ENCODE data around the gene ARHGEF18.
A peak's percentile ranks its signal among the peaks of the same experiment; 100 is the strongest.

The ARHGEF18 gene

GRCh38 chr19:7381073-7381390 lies 32.3 kb downstream of the ARHGEF18 start:
- Histone ChIP-seq H3K4me1 (ENCODE audit: control insufficient read depth in 5 of 5, insufficient read depth in 5 of 5, low read length in 5 of 5) (peaks cover 0 to 10% (median 0%) of the 10 kb centered on the region in 5 donors), H3K9me3 (ENCODE audit: control insufficient read depth in 5 of 5, low read length in 5 of 5) (no peaks in the 10 kb centered on the region), H3K36me3 (ENCODE audit: control insufficient read depth in 5 of 5, insufficient read depth in 5 of 5, low read length in 5 of 5) (peaks cover 0 to 2% (median 0%) of the 10 kb centered on the region in 5 donors), H3K27ac (ENCODE audit: low read depth, low read length) (no peak overlapping the region), H3K9ac (ENCODE audit: low read length in 5 of 5) (no peak overlapping the region), H3K27me3 (ENCODE audit: control insufficient read depth in 5 of 5, insufficient read depth in 4 of 5, low read length in 5 of 5) (no peaks in the 10 kb centered on the region), H3K4me3 (ENCODE audit: low read depth in 1 of 5, low read length in 5 of 5) (no peak overlapping the region)

GRCh38 chr19:7382694-7383093 lies 34.0 kb downstream of the ARHGEF18 start:
- peaks cover 0 to 13% (median 0%) of the 10 kb centered on the region in 5 donors for H3K4me1 ChIP-seq (ENCODE audit: control insufficient read depth in 5 of 5, insufficient read depth in 5 of 5, low read length in 5 of 5)
- H3K4me3 ChIP-seq (ENCODE audit: low read depth in 1 of 5, low read length in 5 of 5) = no peak overlapping the region
- no peaks in the 10 kb centered on the region for H3K9me3 ChIP-seq (ENCODE audit: control insufficient read depth in 5 of 5, low read length in 5 of 5)
- no peaks in the 10 kb centered on the region for H3K27me3 ChIP-seq (ENCODE audit: control insufficient read depth in 5 of 5, insufficient read depth in 4 of 5, low read length in 5 of 5)
- no peak overlapping the region for H3K9ac ChIP-seq (ENCODE audit: low read length in 5 of 5)
- no peak overlapping the region for H3K27ac ChIP-seq (ENCODE audit: low read depth, low read length)
- H3K36me3 ChIP-seq (ENCODE audit: control insufficient read depth in 5 of 5, insufficient read depth in 5 of 5, low read length in 5 of 5) = peaks cover 0 to 7% (median 4%) of the 10 kb centered on the region in 5 donors

GRCh38 chr19:7383284-7383683 lies 34.5 kb downstream of the ARHGEF18 start:
- peaks cover 0 to 7% (median 4%) of the 10 kb centered on the region in 5 donors for H3K36me3 ChIP-seq (ENCODE audit: control insufficient read depth in 5 of 5, insufficient read depth in 5 of 5, low read length in 5 of 5)
- H3K4me3 ChIP-seq (ENCODE audit: low read depth in 1 of 5, low read length in 5 of 5) = no peak overlapping the region
- peaks cover 0 to 13% (median 0%) of the 10 kb centered on the region in 5 donors for H3K4me1 ChIP-seq (ENCODE audit: control insufficient read depth in 5 of 5, insufficient read depth in 5 of 5, low read length in 5 of 5)
- no peaks in the 10 kb centered on the region for H3K9me3 ChIP-seq (ENCODE audit: control insufficient read depth in 5 of 5, low read length in 5 of 5)
- no peak overlapping the region for H3K9ac ChIP-seq (ENCODE audit: low read length in 5 of 5)
- no peaks in the 10 kb centered on the region for H3K27me3 ChIP-seq (ENCODE audit: control insufficient read depth in 5 of 5, insufficient read depth in 4 of 5, low read length in 5 of 5)
- no peak overlapping the region for H3K27ac ChIP-seq (ENCODE audit: low read depth, low read length)

GRCh38 chr19:7385062-7385461 lies 36.3 kb downstream of the ARHGEF18 start:
- Histone ChIP-seq H3K27ac (ENCODE audit: low read depth, low read length) (no peak overlapping the region), H3K4me3 (ENCODE audit: low read depth in 1 of 5, low read length in 5 of 5) (no peak overlapping the region), H3K4me1 (ENCODE audit: control insufficient read depth in 5 of 5, insufficient read depth in 5 of 5, low read length in 5 of 5) (peaks cover 0 to 13% (median 0%) of the 10 kb centered on the region in 5 donors)

GRCh38 chr19:7386308-7386707 lies 37.6 kb downstream of the ARHGEF18 start:
- H3K9me3 ChIP-seq (ENCODE audit: control insufficient read depth in 5 of 5, low read length in 5 of 5) = no peaks in the 10 kb centered on the region
- no peak overlapping the region for H3K27ac ChIP-seq (ENCODE audit: low read depth, low read length)
- no peak overlapping the region for H3K4me3 ChIP-seq (ENCODE audit: low read depth in 1 of 5, low read length in 5 of 5)
- H3K4me1 ChIP-seq (ENCODE audit: control insufficient read depth in 5 of 5, insufficient read depth in 5 of 5, low read length in 5 of 5) = peaks cover 0 to 13% (median 0%) of the 10 kb centered on the region in 5 donors
- no peaks in the 10 kb centered on the region for H3K27me3 ChIP-seq (ENCODE audit: control insufficient read depth in 5 of 5, insufficient read depth in 4 of 5, low read length in 5 of 5)
- peaks cover 0 to 7% (median 4%) of the 10 kb centered on the region in 5 donors for H3K36me3 ChIP-seq (ENCODE audit: control insufficient read depth in 5 of 5, insufficient read depth in 5 of 5, low read length in 5 of 5)
- no peak overlapping the region for H3K9ac ChIP-seq (ENCODE audit: low read length in 5 of 5)

More at GRCh38 chr19:7385062-7385461, 36.3 kb downstream of the ARHGEF18 start:
- H3K27me3 ChIP-seq (ENCODE audit: control insufficient read depth in 5 of 5, insufficient read depth in 4 of 5, low read length in 5 of 5) = no peaks in the 10 kb centered on the region
- no peaks in the 10 kb centered on the region for H3K9me3 ChIP-seq (ENCODE audit: control insufficient read depth in 5 of 5, low read length in 5 of 5)
- peaks cover 0 to 7% (median 4%) of the 10 kb centered on the region in 5 donors for H3K36me3 ChIP-seq (ENCODE audit: control insufficient read depth in 5 of 5, insufficient read depth in 5 of 5, low read length in 5 of 5)
- no peak overlapping the region for H3K9ac ChIP-seq (ENCODE audit: low read length in 5 of 5)

GRCh38 chr19:7386769-7387168 lies 38.0 kb downstream of the ARHGEF18 start:
- no peak overlapping the region for H3K9ac ChIP-seq (ENCODE audit: low read length in 5 of 5)
- H3K27me3 ChIP-seq (ENCODE audit: control insufficient read depth in 5 of 5, insufficient read depth in 4 of 5, low read length in 5 of 5) = no peaks in the 10 kb centered on the region
- H3K9me3 ChIP-seq (ENCODE audit: control insufficient read depth in 5 of 5, low read length in 5 of 5) = no peaks in the 10 kb centered on the region
- no peak overlapping the region for H3K27ac ChIP-seq (ENCODE audit: low read depth, low read length)
- peaks cover 0 to 13% (median 0%) of the 10 kb centered on the region in 5 donors for H3K4me1 ChIP-seq (ENCODE audit: control insufficient read depth in 5 of 5, insufficient read depth in 5 of 5, low read length in 5 of 5)
- no peak overlapping the region for H3K4me3 ChIP-seq (ENCODE audit: low read depth in 1 of 5, low read length in 5 of 5)
- peaks cover 0 to 7% (median 4%) of the 10 kb centered on the region in 5 donors for H3K36me3 ChIP-seq (ENCODE audit: control insufficient read depth in 5 of 5, insufficient read depth in 5 of 5, low read length in 5 of 5)

GRCh38 chr19:7391218-7391670 lies 42.5 kb downstream of the ARHGEF18 start:
- Histone ChIP-seq H3K4me1 (ENCODE audit: control insufficient read depth in 5 of 5, insufficient read depth in 5 of 5, low read length in 5 of 5) (peaks cover 4 to 22% (median 19%) of the 10 kb centered on the region in 5 donors), H3K27ac (ENCODE audit: low read depth, low read length) (no peak overlapping the region)

GRCh38 chr19:7393459-7393858 lies 44.7 kb downstream of the ARHGEF18 start:
- no peak overlapping the region for H3K9ac ChIP-seq (ENCODE audit: low read length in 5 of 5)
- no peaks in the 10 kb centered on the region for H3K27me3 ChIP-seq (ENCODE audit: control insufficient read depth in 5 of 5, insufficient read depth in 4 of 5, low read length in 5 of 5)
- no peak overlapping the region for H3K4me3 ChIP-seq (ENCODE audit: low read depth in 1 of 5, low read length in 5 of 5)
- no peaks in the 10 kb centered on the region for H3K36me3 ChIP-seq (ENCODE audit: control insufficient read depth in 5 of 5, insufficient read depth in 5 of 5, low read length in 5 of 5)
- H3K4me1 ChIP-seq (ENCODE audit: control insufficient read depth in 5 of 5, insufficient read depth in 5 of 5, low read length in 5 of 5) = peaks cover 6 to 27% (median 22%) of the 10 kb centered on the region in 5 donors
- no peak overlapping the region for H3K27ac ChIP-seq (ENCODE audit: low read depth, low read length)
- H3K9me3 ChIP-seq (ENCODE audit: control insufficient read depth in 5 of 5, low read length in 5 of 5) = no peaks in the 10 kb centered on the region

More at GRCh38 chr19:7391218-7391670, 42.5 kb downstream of the ARHGEF18 start:
- Histone ChIP-seq H3K9me3 (ENCODE audit: control insufficient read depth in 5 of 5, low read length in 5 of 5) (no peaks in the 10 kb centered on the region), H3K4me3 (ENCODE audit: low read depth in 1 of 5, low read length in 5 of 5) (no peak overlapping the region), H3K36me3 (ENCODE audit: control insufficient read depth in 5 of 5, insufficient read depth in 5 of 5, low read length in 5 of 5) (peaks cover 0 to 6% (median 4%) of the 10 kb centered on the region in 5 donors), H3K9ac (ENCODE audit: low read length in 5 of 5) (no peak overlapping the region), H3K27me3 (ENCODE audit: control insufficient read depth in 5 of 5, insufficient read depth in 4 of 5, low read length in 5 of 5) (no peaks in the 10 kb centered on the region)

GRCh38 chr19:7393939-7394730 lies 45.4 kb downstream of the ARHGEF18 start:
- peaks cover 6 to 30% (median 24%) of the 10 kb centered on the region in 5 donors for H3K4me1 ChIP-seq (ENCODE audit: control insufficient read depth in 5 of 5, insufficient read depth in 5 of 5, low read length in 5 of 5)

GRCh38 chr19:7394731-7395359 lies 46.1 kb downstream of the ARHGEF18 start:
- Histone ChIP-seq H3K9ac (ENCODE audit: low read length in 5 of 5) (peak overlapping the region; percentile 91 to 98 (median 96)), H3K27me3 (ENCODE audit: control insufficient read depth in 5 of 5, insufficient read depth in 4 of 5, low read length in 5 of 5) (no peaks in the 10 kb centered on the region), H3K9me3 (ENCODE audit: control insufficient read depth in 5 of 5, low read length in 5 of 5) (no peaks in the 10 kb centered on the region), H3K27ac (ENCODE audit: low read depth, low read length) (peak overlapping the region; percentile 50), H3K36me3 (ENCODE audit: control insufficient read depth in 5 of 5, insufficient read depth in 5 of 5, low read length in 5 of 5) (no peaks in the 10 kb centered on the region), H3K4me1 (ENCODE audit: control insufficient read depth in 5 of 5, insufficient read depth in 5 of 5, low read length in 5 of 5) (peaks cover 6 to 30% (median 24%) of the 10 kb centered on the region in 5 donors), H3K4me3 (ENCODE audit: low read depth in 1 of 5, low read length in 5 of 5) (peak overlapping the region; percentile 88 to 98 (median 94))

More at GRCh38 chr19:7393939-7394730, 45.4 kb downstream of the ARHGEF18 start:
- Histone ChIP-seq H3K27me3 (ENCODE audit: control insufficient read depth in 5 of 5, insufficient read depth in 4 of 5, low read length in 5 of 5) (no peaks in the 10 kb centered on the region), H3K27ac (ENCODE audit: low read depth, low read length) (peak overlapping the region; percentile 50), H3K9ac (ENCODE audit: low read length in 5 of 5) (peak overlapping the region; percentile 63 to 98 (median 92)), H3K4me3 (ENCODE audit: low read depth in 1 of 5, low read length in 5 of 5) (peak overlapping the region; percentile 88 to 98 (median 94)), H3K36me3 (ENCODE audit: control insufficient read depth in 5 of 5, insufficient read depth in 5 of 5, low read length in 5 of 5) (no peaks in the 10 kb centered on the region), H3K9me3 (ENCODE audit: control insufficient read depth in 5 of 5, low read length in 5 of 5) (no peaks in the 10 kb centered on the region)
